Measurements from ENCODE around the gene KCNMB2. TPM values are rescaled to one million over a fixed set of nuclear protein-coding genes. Genes with fewer than 3 reads are reported as not detected.

KCNMB2 gene
- total RNA-seq, 1 donor from 2014 or later, result not detected

DNA sequence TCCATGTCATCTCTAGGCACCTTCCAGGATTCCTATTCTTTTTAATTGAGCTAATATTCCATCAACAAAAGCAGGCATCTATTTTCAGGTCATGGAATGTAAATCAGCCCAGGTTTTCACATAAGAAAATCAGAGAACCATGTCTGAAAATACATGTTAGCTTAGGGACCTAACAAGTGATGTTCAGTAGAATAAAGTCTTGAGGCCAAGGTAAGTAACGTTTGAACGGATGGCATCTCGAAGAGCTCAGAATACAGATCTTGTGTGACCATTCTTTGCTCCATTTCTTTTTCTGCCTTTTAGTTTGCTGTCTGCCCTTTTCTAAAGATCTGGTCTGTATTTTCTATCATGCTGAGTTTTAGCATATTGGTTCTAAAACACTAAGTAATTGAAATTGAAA is 16.5 kb upstream of the KCNMB2 start:
- H3K27me3 Mint-ChIP-seq (ENCODE audit: unreplicated experiment), result no peaks in the 10 kb centered on the region
- no peak for DNase-seq (ENCODE audit: extremely low spot score, unreplicated experiment)
- no peaks in the 10 kb centered on the region for H3K36me3 Mint-ChIP-seq (ENCODE audit: unreplicated experiment)
- H3K9me3 Mint-ChIP-seq (ENCODE audit: unreplicated experiment), result no peaks in the 10 kb centered on the region
- H3K4me1 Mint-ChIP-seq (ENCODE audit: unreplicated experiment), result peaks cover 3% of the 10 kb centered on the region
- TF ChIP-seq, protein P1, sequence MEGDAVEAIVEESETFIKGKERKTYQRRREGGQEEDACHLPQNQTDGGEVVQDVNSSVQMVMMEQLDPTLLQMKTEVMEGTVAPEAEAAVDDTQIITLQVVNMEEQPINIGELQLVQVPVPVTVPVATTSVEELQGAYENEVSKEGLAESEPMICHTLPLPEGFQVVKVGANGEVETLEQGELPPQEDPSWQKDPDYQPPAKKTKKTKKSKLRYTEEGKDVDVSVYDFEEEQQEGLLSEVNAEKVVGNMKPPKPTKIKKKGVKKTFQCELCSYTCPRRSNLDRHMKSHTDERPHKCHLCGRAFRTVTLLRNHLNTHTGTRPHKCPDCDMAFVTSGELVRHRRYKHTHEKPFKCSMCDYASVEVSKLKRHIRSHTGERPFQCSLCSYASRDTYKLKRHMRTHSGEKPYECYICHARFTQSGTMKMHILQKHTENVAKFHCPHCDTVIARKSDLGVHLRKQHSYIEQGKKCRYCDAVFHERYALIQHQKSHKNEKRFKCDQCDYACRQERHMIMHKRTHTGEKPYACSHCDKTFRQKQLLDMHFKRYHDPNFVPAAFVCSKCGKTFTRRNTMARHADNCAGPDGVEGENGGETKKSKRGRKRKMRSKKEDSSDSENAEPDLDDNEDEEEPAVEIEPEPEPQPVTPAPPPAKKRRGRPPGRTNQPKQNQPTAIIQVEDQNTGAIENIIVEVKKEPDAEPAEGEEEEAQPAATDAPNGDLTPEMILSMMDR (IDR thresholded peaks at IDR 0.05), result no peak
- no peak overlapping the region for H3K4me3 Mint-ChIP-seq (ENCODE audit: unreplicated experiment)
- no peak overlapping the region for H3K27ac Mint-ChIP-seq (ENCODE audit: unreplicated experiment)

DNA sequence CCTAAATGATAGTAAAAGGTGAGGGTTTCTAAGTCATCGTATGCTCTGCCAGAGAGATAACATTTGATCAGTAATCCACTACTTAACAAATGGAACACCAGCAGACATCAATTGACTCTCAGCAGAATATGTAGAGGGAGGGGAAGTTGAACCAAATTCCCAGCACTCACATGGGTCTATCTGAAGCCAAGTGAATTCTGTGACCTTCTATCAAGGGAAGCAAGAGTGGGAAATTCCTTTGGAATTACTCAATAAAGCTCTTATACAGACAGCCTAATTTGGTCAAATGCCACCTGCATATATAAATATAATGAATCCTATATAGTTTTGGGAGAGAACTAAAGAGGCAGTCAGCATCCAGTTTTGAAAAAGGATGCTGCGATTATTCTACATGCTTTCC is 15.8 kb upstream of the KCNMB2 start:
- no peak for DNase-seq (ENCODE audit: extremely low spot score, unreplicated experiment)
- H3K27ac Mint-ChIP-seq (ENCODE audit: unreplicated experiment), result no peak overlapping the region
- H3K27me3 Mint-ChIP-seq (ENCODE audit: unreplicated experiment), result no peaks in the 10 kb centered on the region
- H3K9me3 Mint-ChIP-seq (ENCODE audit: unreplicated experiment), result no peaks in the 10 kb centered on the region
- H3K4me1 Mint-ChIP-seq (ENCODE audit: unreplicated experiment), result peaks cover 8% of the 10 kb centered on the region
- H3K36me3 Mint-ChIP-seq (ENCODE audit: unreplicated experiment), result no peaks in the 10 kb centered on the region
- TF ChIP-seq, protein P1 (IDR thresholded peaks at IDR 0.05), result no peak
- H3K4me3 Mint-ChIP-seq (ENCODE audit: unreplicated experiment), result no peak overlapping the region

DNA sequence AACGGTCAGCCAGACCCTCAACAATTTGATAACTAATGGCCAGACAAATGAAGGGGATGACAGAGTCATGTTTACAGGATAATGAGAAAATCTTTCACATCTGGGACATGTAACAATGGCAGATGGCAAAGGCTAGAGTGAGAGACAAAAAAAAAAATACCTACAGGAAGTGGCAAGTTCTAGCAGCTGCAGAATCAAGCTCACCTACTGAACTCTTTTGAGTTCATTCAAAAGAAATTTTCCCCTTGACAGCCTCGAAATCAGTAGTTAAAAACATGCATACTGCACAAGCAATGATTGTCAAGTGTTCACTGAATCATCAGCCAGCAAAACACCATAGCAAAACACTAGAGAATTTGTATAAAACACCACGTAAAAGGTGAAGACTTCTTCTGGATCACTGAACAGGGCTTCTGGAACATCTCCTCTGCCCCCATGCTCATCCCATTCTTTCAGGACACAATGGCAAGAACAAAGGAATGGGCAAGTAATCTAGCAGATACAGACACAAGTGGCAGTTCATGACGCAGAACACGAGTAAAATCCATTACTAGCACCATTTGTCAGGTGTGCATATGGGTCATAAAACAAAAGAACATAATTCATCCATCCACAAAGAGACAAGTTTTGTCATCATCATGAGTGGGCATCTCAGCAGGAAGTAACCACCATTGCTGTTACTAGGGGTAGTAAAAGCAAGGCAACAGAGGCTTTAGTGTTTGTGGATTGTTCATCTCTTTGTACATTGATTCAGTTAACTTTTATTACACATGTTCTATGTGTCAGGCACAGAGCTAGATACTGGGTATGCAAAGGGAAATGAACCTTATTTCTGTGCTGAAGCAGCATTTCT is 13.8 kb upstream of the KCNMB2 start:
- TF ChIP-seq, protein P1 (IDR thresholded peaks at IDR 0.05), result no peak
- no peak for DNase-seq (ENCODE audit: extremely low spot score, unreplicated experiment)
- Mint-ChIP-seq H3K4me3 (ENCODE audit: unreplicated experiment) (no peak overlapping the region), H3K36me3 (ENCODE audit: unreplicated experiment) (no peaks in the 10 kb centered on the region), H3K4me1 (ENCODE audit: unreplicated experiment) (peaks cover 11% of the 10 kb centered on the region), H3K27ac (ENCODE audit: unreplicated experiment) (no peak overlapping the region), H3K27me3 (ENCODE audit: unreplicated experiment) (no peaks in the 10 kb centered on the region), H3K9me3 (ENCODE audit: unreplicated experiment) (no peaks in the 10 kb centered on the region)

DNA sequence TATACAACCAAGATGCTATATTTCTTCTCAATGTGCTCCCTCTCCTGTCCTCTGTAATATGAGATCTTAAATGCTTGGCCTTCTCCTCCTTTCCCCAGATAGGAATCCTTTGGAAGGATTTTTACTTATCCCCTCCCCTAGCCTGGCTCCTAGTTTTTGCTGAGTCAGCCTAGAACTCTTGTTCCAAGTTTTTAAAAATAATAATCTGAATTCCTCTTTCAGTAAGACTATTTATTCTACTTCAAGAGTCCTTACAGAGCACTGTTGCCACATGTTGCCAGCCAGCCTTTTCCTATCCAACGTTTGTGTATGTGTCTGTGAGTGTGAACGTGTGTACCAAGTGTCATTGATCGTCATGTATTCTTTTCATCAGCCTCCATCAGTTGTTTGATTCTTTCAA is 11.0 kb upstream of the KCNMB2 start:
- no peak overlapping the region for H3K4me3 Mint-ChIP-seq (ENCODE audit: unreplicated experiment)
- H3K27ac Mint-ChIP-seq (ENCODE audit: unreplicated experiment), result peak overlapping the region; percentile 11
- peaks cover 7% of the 10 kb centered on the region for H3K27me3 Mint-ChIP-seq (ENCODE audit: unreplicated experiment)
- TF ChIP-seq, protein P1 (IDR thresholded peaks at IDR 0.05), result no peak
- H3K36me3 Mint-ChIP-seq (ENCODE audit: unreplicated experiment), result no peaks in the 10 kb centered on the region
- peaks cover 8% of the 10 kb centered on the region for H3K4me1 Mint-ChIP-seq (ENCODE audit: unreplicated experiment)
- DNase-seq (ENCODE audit: extremely low spot score, unreplicated experiment), result no peak
- no peaks in the 10 kb centered on the region for H3K9me3 Mint-ChIP-seq (ENCODE audit: unreplicated experiment)

DNA sequence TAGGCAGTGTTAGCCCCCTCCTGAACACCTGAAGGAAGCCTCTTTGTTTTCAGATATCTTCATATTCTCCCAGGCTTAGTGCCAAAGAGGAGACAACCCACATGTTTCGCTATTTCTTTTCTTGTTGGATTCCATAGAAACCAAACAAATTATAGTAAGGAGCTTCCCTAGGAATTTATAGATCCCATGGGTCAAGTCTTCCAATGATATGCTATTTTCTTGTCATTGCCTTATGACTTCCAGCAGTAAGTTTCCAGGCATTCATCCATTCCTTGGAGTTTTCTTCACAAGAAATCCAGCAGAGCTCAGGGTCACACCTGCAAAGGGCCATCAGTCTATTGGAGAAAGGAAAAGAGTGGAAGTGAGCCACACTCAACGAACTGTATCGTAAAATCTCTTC is 9.9 kb upstream of the KCNMB2 start:
- Mint-ChIP-seq H3K4me3 (ENCODE audit: unreplicated experiment) (no peak overlapping the region), H3K9me3 (ENCODE audit: unreplicated experiment) (no peaks in the 10 kb centered on the region), H3K27ac (ENCODE audit: unreplicated experiment) (no peak overlapping the region), H3K36me3 (ENCODE audit: unreplicated experiment) (no peaks in the 10 kb centered on the region), H3K4me1 (ENCODE audit: unreplicated experiment) (peaks cover 8% of the 10 kb centered on the region), H3K27me3 (ENCODE audit: unreplicated experiment) (peaks cover 7% of the 10 kb centered on the region)
- TF ChIP-seq, protein P1 (IDR thresholded peaks at IDR 0.05), result no peak
- no peak for DNase-seq (ENCODE audit: extremely low spot score, unreplicated experiment)

All from osteocyte (in vitro differentiated cells).